Endothelial cell (in vitro differentiated cells): ENCODE measurements around the gene HAPLN3. TPM values are rescaled to one million over a fixed set of nuclear protein-coding genes. Genes with fewer than 3 reads are reported as not detected.
"Not testable (repeated sequence)": the region's sequence is repeated elsewhere in the genome, so short reads cannot be mapped to it uniquely, and the experiment has no call there.

Experiments
- DNase-seq: peaks from one replicate; pipeline ENCODE4 v3.0.0; 2021; ENCODE audit warnings: low spot score
- H3K27ac Mint-ChIP-seq: one replicate; pipeline ENCODE4 v1.8.0; 2021; ENCODE audit warnings: mixed read lengths, inconsistent platforms; ENCODE audit not compliant: unreplicated experiment
- H3K27me3 Mint-ChIP-seq: one replicate; pipeline ENCODE4 v1.8.0; 2021; ENCODE audit warnings: mild to moderate bottlenecking, moderate library complexity, mixed read lengths, inconsistent platforms; ENCODE audit not compliant: unreplicated experiment
- H3K36me3 Mint-ChIP-seq: one replicate; pipeline ENCODE4 v1.8.0; 2021; ENCODE audit warnings: mild to moderate bottlenecking, low read depth, mixed read lengths, inconsistent platforms; ENCODE audit not compliant: unreplicated experiment
- H3K4me1 Mint-ChIP-seq: one replicate; pipeline ENCODE4 v1.8.0; 2021; ENCODE audit warnings: mild to moderate bottlenecking, mixed read lengths, inconsistent platforms; ENCODE audit not compliant: unreplicated experiment
- H3K4me3 Mint-ChIP-seq: one replicate; pipeline ENCODE4 v1.8.0; 2021; ENCODE audit warnings: mild to moderate bottlenecking, mixed read lengths, inconsistent platforms; ENCODE audit not compliant: unreplicated experiment
- H3K9me3 Mint-ChIP-seq: one replicate; pipeline ENCODE4 v1.8.0; 2021; ENCODE audit warnings: mixed read lengths, inconsistent platforms; ENCODE audit not compliant: unreplicated experiment
- CTCF ChIP-seq: fragments of 200-600 bp; sonication (generic); IDR thresholded peaks from one replicate; pipeline ENCODE4 v1.5.0; 2021; ENCODE audit warnings: antibody characterized with exemption; ENCODE audit not compliant: unreplicated experiment
- total RNA-seq: library from RNA; stranded (reverse); fragmentation: NEBNext Ultra II Directional; extraction: Animal tissue kit (Norgen Biotek cat#: 25700); gene quantifications from one replicate; pipeline ENCODE4 v1.2.1, GENCODE V29; 2021; ENCODE audit not compliant: unreplicated experiment

The HAPLN3 gene
- total RNA-seq, 1 donor from 2014 or later = 137 TPM

DNA sequence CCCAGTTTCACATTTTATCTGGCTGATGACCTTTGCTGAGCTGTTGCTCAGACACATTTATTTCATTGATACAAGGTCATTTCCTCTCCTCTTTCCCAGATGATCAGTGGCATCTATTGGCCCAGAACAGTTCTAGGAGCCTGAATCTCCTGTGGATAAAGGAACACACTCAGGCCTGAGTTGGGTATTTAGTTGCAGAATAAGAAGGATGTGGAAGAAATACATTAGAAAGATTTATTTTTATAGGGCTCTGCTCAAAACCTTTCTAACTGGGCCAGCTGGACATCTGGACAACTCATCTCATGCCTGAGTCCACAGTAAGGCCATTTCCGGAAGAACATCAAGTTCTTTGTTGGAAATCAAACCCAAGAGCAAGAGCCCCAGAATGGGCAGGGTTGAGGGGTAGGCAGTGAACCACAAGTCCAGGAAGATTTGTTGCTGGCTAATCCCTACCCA is 37.6 kb upstream of the HAPLN3 start:
- no peak overlapping the region for H3K27ac Mint-ChIP-seq
- no peaks in the 10 kb centered on the region for H3K4me1 Mint-ChIP-seq
- no peak for DNase-seq
- H3K36me3 Mint-ChIP-seq = peaks cover 4% of the 10 kb centered on the region
- no peak for TF ChIP-seq CTCF
- no peaks in the 10 kb centered on the region for H3K9me3 Mint-ChIP-seq
- peaks cover 2% of the 10 kb centered on the region for H3K27me3 Mint-ChIP-seq
- no peak overlapping the region for H3K4me3 Mint-ChIP-seq

DNA sequence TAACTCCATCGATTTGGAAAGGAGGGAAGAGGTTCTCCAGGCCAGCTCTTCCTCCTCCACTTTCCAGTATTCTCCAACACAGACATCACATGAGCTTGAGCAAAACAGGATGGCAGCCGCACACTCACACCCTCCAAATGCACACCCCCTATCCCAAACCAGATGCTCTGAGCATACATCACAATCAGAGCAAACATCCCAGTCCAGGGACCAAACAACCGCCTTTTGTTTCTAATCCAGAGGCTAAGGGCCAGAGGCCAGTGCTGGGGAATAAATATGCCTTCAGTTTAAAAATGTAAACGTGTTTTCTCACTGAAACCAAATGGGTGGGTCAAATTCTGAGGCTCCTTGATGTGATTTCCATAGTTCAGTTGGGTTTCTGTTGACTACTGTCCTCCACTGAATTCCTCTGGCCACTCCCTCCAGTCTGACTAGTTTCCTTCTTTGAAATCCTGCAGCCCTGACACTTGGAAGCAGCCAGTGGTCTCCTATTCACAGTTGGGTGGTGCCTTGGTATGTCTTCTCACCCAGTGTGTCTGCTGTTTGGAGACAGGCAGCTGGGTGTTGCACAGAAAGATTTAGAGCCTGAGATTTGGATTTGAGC is 37.0 kb upstream of the HAPLN3 start:
- Mint-ChIP-seq H3K36me3 (peaks cover 4% of the 10 kb centered on the region), H3K4me3 (no peak overlapping the region), H3K27me3 (peaks cover 2% of the 10 kb centered on the region), H3K27ac (no peak overlapping the region), H3K9me3 (no peaks in the 10 kb centered on the region), H3K4me1 (no peaks in the 10 kb centered on the region)
- TF ChIP-seq CTCF = no peak
- no peak for DNase-seq

- Mint-ChIP-seq H3K27me3 (peaks cover 2% of the 10 kb centered on the region), H3K4me1 (no peaks in the 10 kb centered on the region), H3K4me3 (no peak overlapping the region), H3K9me3 (no peaks in the 10 kb centered on the region), H3K27ac (no peak overlapping the region), H3K36me3 (peaks cover 4% of the 10 kb centered on the region)
- no peak for TF ChIP-seq CTCF
- no peak for DNase-seq
These were observed 35.2 kb upstream of the HAPLN3 start for GRCh38 chr15:88930579-88930978.

DNA sequence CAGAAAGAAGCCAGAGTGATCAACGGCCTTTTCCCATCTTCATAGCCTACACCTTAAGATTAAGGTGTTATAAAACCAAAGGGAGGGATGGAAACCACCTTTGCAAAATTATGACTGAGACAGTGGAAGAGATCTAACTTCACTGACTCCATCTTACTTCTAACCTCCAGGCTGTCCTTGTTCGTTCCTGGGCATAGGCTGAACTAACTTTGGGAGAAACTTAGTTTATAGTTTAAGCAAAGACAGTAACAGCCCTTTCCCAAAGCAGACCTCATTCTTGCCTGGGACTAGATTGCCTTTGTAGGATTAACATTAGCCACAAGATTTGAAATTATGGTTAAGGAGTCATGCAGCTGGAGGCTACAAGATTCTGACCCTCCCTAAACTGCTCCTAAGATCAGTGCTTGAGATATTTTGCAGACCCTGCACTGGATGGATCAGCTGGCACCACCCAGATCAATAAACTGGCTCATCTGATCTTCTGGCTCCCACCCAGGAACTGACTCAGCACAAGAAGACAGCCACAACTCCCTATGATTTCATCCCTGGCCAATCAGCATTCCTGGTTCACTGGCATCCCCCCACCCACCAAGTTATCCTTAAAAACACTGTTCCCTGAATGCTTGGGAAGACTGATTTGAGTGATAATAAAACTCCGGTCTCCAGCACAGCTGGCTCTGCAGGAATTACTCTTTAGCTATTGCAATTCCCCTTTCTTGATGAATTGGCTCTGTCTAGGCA is 34.2 kb upstream of the HAPLN3 start:
- H3K27me3 Mint-ChIP-seq, H3K4me3 Mint-ChIP-seq, H3K4me1 Mint-ChIP-seq, DNase-seq, H3K9me3 Mint-ChIP-seq, H3K27ac Mint-ChIP-seq, H3K36me3 Mint-ChIP-seq: not testable (repeated sequence)

GRCh38 chr15:88928192-88928591 is 32.8 kb upstream of the HAPLN3 start:
- H3K36me3 Mint-ChIP-seq = not testable (repeated sequence)

DNA sequence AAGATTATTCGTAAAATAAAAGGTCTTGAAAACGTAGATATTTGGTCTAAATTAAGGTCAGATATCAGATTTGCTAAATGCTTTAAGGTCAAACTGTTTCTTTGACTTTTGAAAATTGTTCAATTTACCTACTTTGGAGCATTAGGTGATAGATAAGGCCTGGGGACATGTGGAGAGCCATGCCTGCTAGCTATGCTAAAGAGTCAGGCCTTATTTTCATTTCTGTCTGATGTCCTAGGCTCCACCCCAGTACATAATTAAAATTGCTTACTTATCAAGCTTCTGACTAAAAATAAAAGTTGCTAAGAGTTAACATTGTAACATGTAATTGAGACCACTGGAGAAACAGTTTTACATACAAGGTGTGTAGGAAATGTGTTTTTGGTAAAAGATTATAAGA is 30.3 kb upstream of the HAPLN3 start:
- H3K9me3 Mint-ChIP-seq, DNase-seq, H3K27ac Mint-ChIP-seq, H3K4me1 Mint-ChIP-seq, H3K27me3 Mint-ChIP-seq, H3K4me3 Mint-ChIP-seq, H3K36me3 Mint-ChIP-seq: not testable (repeated sequence)

More at GRCh38 chr15:88928192-88928591, 32.8 kb upstream of the HAPLN3 start:
- not testable (repeated sequence) for H3K27ac Mint-ChIP-seq, H3K4me3 Mint-ChIP-seq, H3K27me3 Mint-ChIP-seq, H3K4me1 Mint-ChIP-seq, H3K9me3 Mint-ChIP-seq, DNase-seq

DNA sequence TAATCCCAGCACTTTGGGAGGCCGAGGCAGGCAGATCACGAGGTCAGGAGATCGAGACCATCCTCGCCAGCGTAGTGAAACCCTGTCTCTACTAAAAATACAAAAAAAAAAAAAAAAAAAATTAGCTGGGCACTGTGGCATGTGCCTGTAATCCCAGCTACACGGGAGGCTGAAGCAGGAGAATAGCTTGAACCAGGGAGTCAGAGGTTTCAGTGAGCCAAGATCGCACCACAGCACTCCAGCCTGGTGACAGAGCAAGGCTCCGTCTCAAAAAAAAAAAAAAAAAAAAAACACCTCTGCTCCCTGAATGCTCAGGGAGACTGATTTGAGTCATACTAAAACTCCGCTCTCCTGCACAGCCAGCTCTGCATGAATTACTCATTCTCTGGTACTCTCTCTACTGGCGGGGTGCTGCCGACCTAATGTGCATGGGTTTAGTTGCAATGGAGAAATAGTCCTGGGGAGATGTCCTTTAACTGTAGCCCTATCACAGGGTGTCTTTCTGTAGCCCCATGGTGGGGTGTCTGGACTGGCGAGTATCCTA is 25.6 kb upstream of the HAPLN3 start:
- H3K27ac Mint-ChIP-seq, H3K36me3 Mint-ChIP-seq, H3K9me3 Mint-ChIP-seq, H3K27me3 Mint-ChIP-seq, DNase-seq, H3K4me3 Mint-ChIP-seq, H3K4me1 Mint-ChIP-seq: not testable (repeated sequence)
